Thyroid gland (tissue), 4 donors: ENCODE data around the gene SEPTIN8.

Experiments
- CTCF ChIP-seq, 6 experiments: fragments of 200-600 bp in 3 of 6; fragments of 450-650 bp in 3 of 6; sonication (generic) in 3 of 6; IDR thresholded peaks; one replicate each; pipeline ENCODE4 v1.5.1; 2016 to 2019; ENCODE audit warnings: antibody characterized with exemption in 6 of 6, mild to moderate bottlenecking in 2 of 6, inconsistent platforms in 1 of 6, moderate library complexity in 1 of 6
- POLR2A ChIP-seq, 2 donors: fragments of 450-650 bp; IDR thresholded peaks; one replicate each; pipeline ENCODE4 v1.6.1; 2017; ENCODE audit warnings: antibody characterized with exemption in 2 of 2, mild to moderate bottlenecking in 2 of 2, moderate library complexity in 1 of 2

GRCh38 chr5:132825834-132826391, 48.9 kb upstream of the SEPTIN8 start:
- no peak for TF ChIP-seq CTCF (IDR thresholded peaks at IDR 0.05)
- TF ChIP-seq POLR2A (IDR thresholded peaks at IDR 0.05) = no peak
